GM12875 (cell line): ENCODE measurements around the gene NEK7.
"Not testable (repeated sequence)": the region's sequence is repeated elsewhere in the genome, so short reads cannot be mapped to it uniquely, and the experiment has no call there.

Experiments
- H3K4me3 ChIP-seq: one replicate; pipeline ENCODE4 v1.5.1; 2011; ENCODE audit warnings: low read depth, low read length, control low read depth
- CTCF ChIP-seq: IDR thresholded peaks from 2 replicates; pipeline ENCODE4 v1.5.1; 2011; ENCODE audit warnings: low read depth, mild to moderate bottlenecking, control low read depth, inconsistent platforms, low read length, moderate library complexity, borderline replicate concordance; ENCODE audit not compliant: insufficient read depth

The NEK7 gene

GRCh38 chr1:198187973-198188588, 31.3 kb downstream of the NEK7 start:
- TF ChIP-seq CTCF = no peak
- H3K4me3 ChIP-seq = no peak overlapping the region

DNA sequence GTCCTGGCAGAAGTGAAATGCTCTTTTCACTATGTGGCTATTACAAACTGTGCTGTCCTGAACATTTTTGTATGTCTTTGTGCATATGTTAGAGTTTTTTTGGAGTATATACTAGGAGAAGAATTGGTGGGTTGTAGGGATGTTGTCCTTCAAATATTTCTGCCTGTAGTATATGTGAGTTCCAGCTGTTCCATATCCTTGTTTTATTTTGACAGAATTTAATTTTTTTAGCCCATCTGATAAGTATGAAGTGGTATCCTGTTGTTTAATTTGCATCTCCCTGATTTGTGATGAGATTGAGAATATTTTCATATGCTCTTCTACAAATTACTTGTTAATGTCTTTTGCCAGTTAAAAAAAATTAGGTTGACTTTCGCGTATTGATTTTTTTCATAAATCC, 34.3 kb downstream of the NEK7 start:
- no peak overlapping the region for H3K4me3 ChIP-seq

GRCh38 chr1:198193871-198194270, 37.1 kb downstream of the NEK7 start:
- not testable (repeated sequence) for H3K4me3 ChIP-seq

More for the DNA sequence above, 34.3 kb downstream of the NEK7 start:
- TF ChIP-seq CTCF = no peak

DNA sequence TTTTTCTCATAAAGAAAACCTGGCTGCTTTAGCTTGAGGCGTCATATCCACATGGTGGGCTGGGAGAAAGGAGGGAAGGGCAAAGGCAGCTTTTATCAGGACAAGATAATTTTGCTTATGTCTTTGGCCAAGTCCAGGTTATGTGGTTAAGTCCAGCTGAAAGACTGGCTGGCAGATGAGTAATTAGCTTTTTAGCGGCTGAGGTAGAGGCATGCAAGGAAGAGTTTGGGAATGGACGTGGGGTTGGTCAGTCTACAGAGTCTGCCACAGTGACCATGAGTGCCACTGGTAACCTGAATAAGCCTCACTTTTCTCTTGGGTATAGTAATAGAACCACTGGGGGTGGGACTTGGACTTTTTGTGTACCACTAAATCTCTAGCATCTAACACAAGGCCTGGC, 39.8 kb downstream of the NEK7 start:
- no peak overlapping the region for H3K4me3 ChIP-seq
- TF ChIP-seq CTCF = no peak

- no peak for TF ChIP-seq CTCF
- no peak overlapping the region for H3K4me3 ChIP-seq
Observed at GRCh38 chr1:198197285-198197684, 40.5 kb downstream of the NEK7 start.

DNA sequence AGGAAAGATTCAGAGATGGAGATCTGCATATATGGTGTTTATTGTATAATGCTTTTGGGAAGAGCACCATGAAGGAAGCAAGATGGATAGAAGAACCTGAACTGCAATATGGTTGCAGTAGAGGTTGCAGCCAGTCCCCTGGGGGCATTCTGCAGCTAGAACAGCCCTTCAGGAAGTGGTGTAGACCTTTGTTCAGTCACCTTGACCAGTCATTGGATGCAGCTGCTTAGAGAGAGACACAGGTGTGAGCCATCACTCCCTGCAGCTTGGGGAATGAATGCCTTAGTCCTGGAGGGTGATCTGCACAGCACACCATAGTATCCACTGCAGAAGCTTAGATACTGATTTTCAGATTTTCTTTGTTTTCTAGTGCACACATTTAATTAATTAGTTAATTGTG, 42.3 kb downstream of the NEK7 start:
- no peak for TF ChIP-seq CTCF
- H3K4me3 ChIP-seq = no peak overlapping the region

- no peak overlapping the region for H3K4me3 ChIP-seq
- no peak for TF ChIP-seq CTCF
Observed at GRCh38 chr1:198201956-198202784, 45.4 kb downstream of the NEK7 start.
